GM06990 (cell line): ENCODE measurements around the gene ZNF792.
"Not testable (repeated sequence)": the region's sequence is repeated elsewhere in the genome, so short reads cannot be mapped to it uniquely, and the experiment has no call there.

Source experiments
- DNase-seq: peaks from one replicate; pipeline ENCODE4 v3.0.0-alpha.2; 2011; ENCODE audit not compliant: insufficient read length; ENCODE audit errors: extremely low read depth
- H3K27me3 ChIP-seq: replicated peaks from 2 replicates; pipeline ENCODE4 v1.6.0; 2011; ENCODE audit warnings: low read length; ENCODE audit not compliant: control insufficient read depth, insufficient read depth
- H3K36me3 ChIP-seq: 2 replicates; pipeline ENCODE4 v1.5.1; 2011; ENCODE audit warnings: low read length; ENCODE audit not compliant: control insufficient read depth, insufficient read depth
- H3K4me3 ChIP-seq: replicated peaks from 2 replicates; pipeline ENCODE4 v1.5.1; 2011; ENCODE audit warnings: low read depth, mild to moderate bottlenecking, control low read depth, low read length
- TF ChIP-seq, protein P1 (sequence below): IDR thresholded peaks from 2 replicates; pipeline ENCODE4 v1.5.1; 2011; ENCODE audit warnings: low read length, control low read depth, mild to moderate bottlenecking, inconsistent platforms; ENCODE audit not compliant: insufficient read depth, poor library complexity, severe bottlenecking

ZNF792 gene

DNA sequence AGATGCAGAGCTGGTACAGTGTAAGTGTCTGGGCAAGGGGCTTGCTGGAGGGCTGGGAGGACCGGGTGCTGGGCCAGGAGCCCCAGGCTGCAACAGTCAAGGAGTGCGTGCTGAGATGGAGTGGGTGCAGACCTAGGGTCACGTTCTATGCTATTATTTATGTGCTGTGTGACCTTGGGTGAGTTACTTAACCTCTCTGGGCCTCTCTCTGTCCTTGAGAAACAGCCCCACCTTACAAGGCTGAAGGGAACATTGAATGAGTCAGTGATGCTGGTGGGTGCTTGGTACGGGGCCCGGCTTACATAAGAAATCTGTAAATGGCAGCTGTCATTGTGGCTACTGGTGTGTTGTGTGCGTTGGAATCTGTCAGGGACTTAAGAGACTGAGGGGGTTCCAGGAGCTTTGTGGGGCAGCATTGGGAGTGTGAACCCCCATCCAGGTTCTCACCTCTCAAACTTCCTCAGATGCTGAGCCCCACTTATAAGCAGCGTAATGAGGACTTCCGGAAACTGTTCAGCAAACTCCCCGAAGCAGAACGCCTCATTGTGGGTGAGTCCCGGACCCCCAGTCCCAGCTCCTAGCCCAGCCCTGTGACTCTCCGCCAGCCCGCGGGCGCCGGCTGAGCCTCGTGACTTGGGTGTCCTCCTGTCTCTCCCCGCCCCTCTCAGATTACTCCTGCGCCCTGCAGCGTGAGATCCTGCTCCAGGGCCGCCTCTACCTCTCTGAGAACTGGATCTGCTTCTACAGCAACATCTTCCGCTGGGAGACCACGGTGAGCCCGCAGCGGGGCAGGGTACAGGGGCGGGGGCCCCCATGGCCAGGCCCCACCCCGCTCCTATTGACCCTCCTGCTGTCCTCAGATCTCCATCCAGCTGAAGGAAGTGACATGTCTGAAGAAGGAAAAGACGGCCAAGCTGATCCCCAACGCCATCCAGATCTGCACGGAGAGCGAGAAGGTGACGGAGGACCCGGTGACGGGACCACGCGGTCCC lies 45.7 kb upstream of the ZNF792 start:
- TF ChIP-seq, protein P1, sequence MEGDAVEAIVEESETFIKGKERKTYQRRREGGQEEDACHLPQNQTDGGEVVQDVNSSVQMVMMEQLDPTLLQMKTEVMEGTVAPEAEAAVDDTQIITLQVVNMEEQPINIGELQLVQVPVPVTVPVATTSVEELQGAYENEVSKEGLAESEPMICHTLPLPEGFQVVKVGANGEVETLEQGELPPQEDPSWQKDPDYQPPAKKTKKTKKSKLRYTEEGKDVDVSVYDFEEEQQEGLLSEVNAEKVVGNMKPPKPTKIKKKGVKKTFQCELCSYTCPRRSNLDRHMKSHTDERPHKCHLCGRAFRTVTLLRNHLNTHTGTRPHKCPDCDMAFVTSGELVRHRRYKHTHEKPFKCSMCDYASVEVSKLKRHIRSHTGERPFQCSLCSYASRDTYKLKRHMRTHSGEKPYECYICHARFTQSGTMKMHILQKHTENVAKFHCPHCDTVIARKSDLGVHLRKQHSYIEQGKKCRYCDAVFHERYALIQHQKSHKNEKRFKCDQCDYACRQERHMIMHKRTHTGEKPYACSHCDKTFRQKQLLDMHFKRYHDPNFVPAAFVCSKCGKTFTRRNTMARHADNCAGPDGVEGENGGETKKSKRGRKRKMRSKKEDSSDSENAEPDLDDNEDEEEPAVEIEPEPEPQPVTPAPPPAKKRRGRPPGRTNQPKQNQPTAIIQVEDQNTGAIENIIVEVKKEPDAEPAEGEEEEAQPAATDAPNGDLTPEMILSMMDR = no peak
- H3K36me3 ChIP-seq = peaks cover 37% of the 10 kb centered on the region
- H3K4me3 ChIP-seq = no peak overlapping the region
- H3K27me3 ChIP-seq = no peaks in the 10 kb centered on the region
- DNase-seq = no peak

DNA sequence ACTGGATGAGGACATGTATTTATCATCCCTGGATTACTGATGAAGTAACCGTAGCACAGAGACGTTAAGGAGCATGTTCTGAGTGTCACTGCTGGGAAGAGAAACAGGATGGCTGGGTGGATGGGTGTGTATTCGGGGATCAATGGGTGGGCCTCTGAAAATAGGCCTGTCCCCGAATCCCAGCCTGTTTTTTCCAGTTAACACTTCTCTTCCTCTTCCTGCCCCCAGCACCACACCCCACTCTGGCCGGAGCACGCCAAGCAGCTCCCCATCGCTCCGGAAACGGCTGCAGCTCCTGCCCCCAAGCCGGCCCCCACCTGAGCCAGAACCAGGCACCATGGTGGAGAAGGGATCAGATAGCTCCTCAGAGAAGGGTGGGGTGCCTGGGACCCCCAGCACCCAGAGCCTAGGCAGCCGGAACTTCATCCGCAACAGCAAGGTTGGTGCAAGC lies 44.9 kb upstream of the ZNF792 start:
- Histone ChIP-seq H3K27me3 (no peaks in the 10 kb centered on the region), H3K4me3 (no peak overlapping the region), H3K36me3 (peaks cover 37% of the 10 kb centered on the region)
- TF ChIP-seq, protein P1 = no peak
- DNase-seq = no peak

DNA sequence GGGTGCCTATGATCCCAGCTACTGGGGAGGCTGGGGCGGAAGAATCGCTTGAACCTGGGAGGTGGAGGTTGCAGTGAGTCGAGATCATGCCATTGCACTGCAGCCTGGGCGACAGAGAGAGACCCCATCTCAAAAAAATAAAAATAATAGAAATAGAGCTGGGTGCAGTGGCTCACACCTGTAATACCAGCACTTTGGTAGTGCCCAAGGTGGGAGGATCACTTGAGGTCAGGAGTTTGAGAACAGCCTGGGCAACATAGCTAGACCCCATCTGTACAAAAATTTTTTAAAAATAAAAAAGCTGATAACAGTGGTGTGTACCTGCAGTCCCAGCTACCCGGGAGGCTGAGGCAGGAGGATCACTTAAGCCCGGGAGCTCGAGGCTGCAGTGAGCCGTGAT lies 43.4 kb upstream of the ZNF792 start:
- H3K27me3 ChIP-seq, H3K4me3 ChIP-seq, DNase-seq: not testable (repeated sequence)
- H3K36me3 ChIP-seq = peaks cover 37% of the 10 kb centered on the region

DNA sequence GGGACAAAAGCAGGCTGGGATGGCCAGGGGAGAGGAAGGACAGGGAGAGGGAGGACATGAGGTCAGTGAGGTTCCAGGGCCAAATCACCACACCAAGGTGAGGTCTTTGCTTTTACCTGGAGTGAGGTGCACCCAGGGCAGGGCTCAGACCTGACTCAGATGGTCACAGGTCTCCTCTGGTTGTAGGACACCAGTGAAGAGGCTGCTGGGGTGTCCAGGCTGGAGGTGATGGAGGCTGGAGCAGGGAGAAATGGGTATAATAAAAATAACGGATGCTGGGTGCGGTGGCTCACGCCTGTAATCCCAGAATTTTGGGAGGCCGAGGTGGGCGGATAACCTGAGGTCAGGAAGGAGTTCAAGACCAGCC lies 43.0 kb upstream of the ZNF792 start:
- Histone ChIP-seq H3K27me3 (no peaks in the 10 kb centered on the region), H3K36me3 (peaks cover 35% of the 10 kb centered on the region), H3K4me3 (no peak overlapping the region)
- DNase-seq = no peak
- TF ChIP-seq, protein P1 = no peak

DNA sequence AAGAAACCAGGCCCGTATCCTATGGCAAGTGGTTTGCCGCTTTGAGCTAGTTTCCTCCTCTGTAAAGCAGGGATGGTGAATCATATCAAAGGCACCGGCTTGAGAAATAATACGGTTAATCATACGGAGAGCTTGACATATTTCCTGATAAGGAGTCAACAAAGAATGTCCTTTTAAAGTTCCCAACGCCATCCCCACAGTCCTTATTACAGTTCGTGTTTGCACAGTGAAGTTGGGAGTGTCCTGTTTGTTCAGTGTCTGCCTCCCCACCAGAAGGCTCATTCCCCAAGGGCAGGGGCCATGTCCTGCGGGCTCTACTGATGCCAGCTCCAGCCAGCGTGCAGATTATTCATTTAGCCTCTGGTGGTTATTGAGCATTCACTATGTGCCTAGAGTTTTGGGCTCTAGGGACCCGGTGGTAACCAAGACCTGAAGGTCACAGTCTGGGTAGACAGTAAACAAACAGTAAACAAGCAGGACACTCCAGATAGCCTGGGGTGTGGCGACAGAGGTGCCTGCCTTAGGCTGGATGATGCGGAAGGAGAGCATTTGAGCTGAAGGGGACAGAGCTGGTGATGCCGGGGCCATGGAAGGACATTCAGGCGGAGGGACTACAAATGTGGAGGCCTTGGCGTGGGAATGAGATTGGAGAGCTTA lies 42.4 kb upstream of the ZNF792 start:
- Histone ChIP-seq H3K4me3 (no peak overlapping the region), H3K36me3 (peaks cover 32% of the 10 kb centered on the region), H3K27me3 (no peaks in the 10 kb centered on the region)
- TF ChIP-seq, protein P1 = no peak
- DNase-seq = no peak

DNA sequence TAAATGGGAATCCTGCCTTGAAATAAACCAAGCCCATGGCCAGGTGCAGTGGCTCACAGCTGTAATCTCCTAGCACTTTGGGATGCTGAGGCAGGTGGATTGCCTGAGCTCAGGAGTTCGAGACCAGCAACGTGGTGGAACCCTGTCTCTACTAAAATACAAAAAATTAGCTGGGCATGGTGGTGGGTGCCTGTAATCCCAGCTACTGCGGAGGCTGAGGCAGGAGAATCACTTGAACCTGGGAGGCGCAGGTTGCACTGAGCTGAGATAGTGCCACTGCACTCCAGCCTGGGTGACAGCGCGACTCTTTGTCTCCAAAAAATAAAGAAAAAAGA lies 41.9 kb upstream of the ZNF792 start:
- H3K36me3 ChIP-seq = peaks cover 29% of the 10 kb centered on the region
- not testable (repeated sequence) for H3K4me3 ChIP-seq, H3K27me3 ChIP-seq, DNase-seq
